Measurements from ENCODE around the gene AGR2.

GRCh38 chr7:16759840-16760239, 45.0 kb downstream of the AGR2 start:
- TF ChIP-seq CTCF (IDR thresholded peaks at IDR 0.05), result no peak
- no peak for TF ChIP-seq POLR2A (IDR thresholded peaks at IDR 0.05)

Data from uterus (tissue), 2 donors.